Uterus (tissue), 2 donors: ENCODE data around the gene SMC3.

Experiments used
- CTCF ChIP-seq, 4 experiments: fragments of 200-600 bp in 2 of 4; fragments of 450-650 bp in 2 of 4; sonication (generic) in 2 of 4; IDR thresholded peaks; one replicate each; pipeline ENCODE4 v1.5.1; 2016 to 2019; ENCODE audit warnings: antibody characterized with exemption in 4 of 4, mild to moderate bottlenecking in 2 of 4, moderate library complexity in 1 of 4
- POLR2A ChIP-seq, 2 donors: fragments of 450-650 bp; IDR thresholded peaks; one replicate each; pipeline ENCODE4 v1.6.1; 2016; ENCODE audit warnings: antibody characterized with exemption in 2 of 2, mild to moderate bottlenecking in 1 of 2, moderate library complexity in 1 of 2

- TF ChIP-seq CTCF (IDR thresholded peaks at IDR 0.05) (no peak), POLR2A (IDR thresholded peaks at IDR 0.05) (no peak)
Observed at GRCh38 chr10:110652475-110653118, 85.1 kb downstream of the SMC3 start.
